ENCODE measurements around the gene ITPKC. TPM values are rescaled to one million over a fixed set of nuclear protein-coding genes. Genes with fewer than 3 reads are reported as not detected.

Gene ITPKC
- polyA plus RNA-seq, 3 donors = 2.7 to 5.7 (median 2.9) TPM

- no peak overlapping the region for H3K9ac ChIP-seq (ENCODE audit: insufficient read depth, low read length, poor library complexity, severe bottlenecking)
- H3K36me3 Mint-ChIP-seq = peaks cover 70 to 83% of the 10 kb centered on the region in 2 donors
- peaks cover 0 to 1% (median 0%) of the 10 kb centered on the region in 3 donors for H3K27me3 Mint-ChIP-seq (ENCODE audit: low read depth in 3 of 3)
- no peaks in the 10 kb centered on the region for H3K79me2 ChIP-seq (ENCODE audit: insufficient read depth, low read length)
- TF ChIP-seq, protein P1, sequence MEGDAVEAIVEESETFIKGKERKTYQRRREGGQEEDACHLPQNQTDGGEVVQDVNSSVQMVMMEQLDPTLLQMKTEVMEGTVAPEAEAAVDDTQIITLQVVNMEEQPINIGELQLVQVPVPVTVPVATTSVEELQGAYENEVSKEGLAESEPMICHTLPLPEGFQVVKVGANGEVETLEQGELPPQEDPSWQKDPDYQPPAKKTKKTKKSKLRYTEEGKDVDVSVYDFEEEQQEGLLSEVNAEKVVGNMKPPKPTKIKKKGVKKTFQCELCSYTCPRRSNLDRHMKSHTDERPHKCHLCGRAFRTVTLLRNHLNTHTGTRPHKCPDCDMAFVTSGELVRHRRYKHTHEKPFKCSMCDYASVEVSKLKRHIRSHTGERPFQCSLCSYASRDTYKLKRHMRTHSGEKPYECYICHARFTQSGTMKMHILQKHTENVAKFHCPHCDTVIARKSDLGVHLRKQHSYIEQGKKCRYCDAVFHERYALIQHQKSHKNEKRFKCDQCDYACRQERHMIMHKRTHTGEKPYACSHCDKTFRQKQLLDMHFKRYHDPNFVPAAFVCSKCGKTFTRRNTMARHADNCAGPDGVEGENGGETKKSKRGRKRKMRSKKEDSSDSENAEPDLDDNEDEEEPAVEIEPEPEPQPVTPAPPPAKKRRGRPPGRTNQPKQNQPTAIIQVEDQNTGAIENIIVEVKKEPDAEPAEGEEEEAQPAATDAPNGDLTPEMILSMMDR (IDR thresholded peaks at IDR 0.05) = no peak
- 96% methylated on average over 20 of the region's 24 CpGs for WGBS (ENCODE audit: insufficient coverage)
- H3K27ac ChIP-seq (ENCODE audit: low read depth in 1 of 2, low read length in 2 of 2) = no peak overlapping the region
- H3K4me1 ChIP-seq (ENCODE audit: control insufficient read depth in 1 of 2, insufficient read depth in 2 of 2, low read length in 2 of 2) = no peaks in the 10 kb centered on the region
- peak overlapping the region in 4 of 7 donors; percentile 43 to 79 (median 62) for H3K27ac Mint-ChIP-seq
- peaks cover 71 to 89% of the 10 kb centered on the region in 2 donors for H3K36me3 ChIP-seq (replicated peaks in 1 of 2; ENCODE audit: control insufficient read depth in 1 of 2, insufficient read depth in 2 of 2, low read length in 2 of 2)
- H3K9me3 ChIP-seq (replicated peaks in 1 of 2; ENCODE audit: control insufficient read depth in 1 of 2, insufficient read depth in 1 of 2, low read length in 2 of 2) = no peaks in the 10 kb centered on the region
- no peak overlapping the region for H3K4me2 ChIP-seq (replicated peaks; ENCODE audit: extremely low read depth, low read length, poor library complexity, severe bottlenecking)
- DNase-seq = no peak
- H3K4me3 ChIP-seq (replicated peaks in 1 of 3; ENCODE audit: low read depth in 2 of 3, low read length in 3 of 3) = no peak overlapping the region
- H3K27me3 ChIP-seq (ENCODE audit: control insufficient read depth in 2 of 2, insufficient read depth in 2 of 2, low read length in 2 of 2) = no peaks in the 10 kb centered on the region
- no peaks in the 10 kb centered on the region for H4K20me1 ChIP-seq (ENCODE audit: insufficient read depth, low read length)
- no peak overlapping the region for H3K4me3 Mint-ChIP-seq
- no peaks in the 10 kb centered on the region for H3K9me3 Mint-ChIP-seq
- H3K4me1 Mint-ChIP-seq = no peaks in the 10 kb centered on the region
- no peak overlapping the region for H2AFZ ChIP-seq (ENCODE audit: insufficient read depth, low read depth, low read length, poor library complexity, severe bottlenecking)
- intact Hi-C loops (cut with micrococcal nuclease) = no loop called here
These were observed 13.7 kb upstream of the ITPKC start for GRCh38 chr19:40703029-40703755.

GRCh38 chr19:40704491-40705361, 12.2 kb upstream of the ITPKC start:
- no peaks in the 10 kb centered on the region for H4K20me1 ChIP-seq (ENCODE audit: insufficient read depth, low read length)
- Mint-ChIP-seq H3K27ac (peak overlapping the region in 1 of 7 donors; percentile 40), H3K27me3 (ENCODE audit: low read depth in 3 of 3) (no peaks in the 10 kb centered on the region), H3K36me3 (peaks cover 81 to 91% of the 10 kb centered on the region in 2 donors), H3K4me1 (no peaks in the 10 kb centered on the region), H3K9me3 (no peaks in the 10 kb centered on the region), H3K4me3 (no peak overlapping the region)
- H3K9ac ChIP-seq (ENCODE audit: insufficient read depth, low read length, poor library complexity, severe bottlenecking) = no peak overlapping the region
- H3K4me1 ChIP-seq (ENCODE audit: control insufficient read depth in 1 of 2, insufficient read depth in 2 of 2, low read length in 2 of 2) = no peaks in the 10 kb centered on the region
- intact Hi-C loops (cut with micrococcal nuclease) = no loop called here
- H3K9me3 ChIP-seq (replicated peaks in 1 of 2; ENCODE audit: control insufficient read depth in 1 of 2, insufficient read depth in 1 of 2, low read length in 2 of 2) = no peaks in the 10 kb centered on the region
- H3K79me2 ChIP-seq (ENCODE audit: insufficient read depth, low read length) = no peaks in the 10 kb centered on the region
- H3K4me3 ChIP-seq (replicated peaks in 1 of 3; ENCODE audit: low read depth in 2 of 3, low read length in 3 of 3) = no peak overlapping the region
- TF ChIP-seq, protein P1 (IDR thresholded peaks at IDR 0.05) = no peak
- peaks cover 84 to 98% of the 10 kb centered on the region in 2 donors for H3K36me3 ChIP-seq (replicated peaks in 1 of 2; ENCODE audit: control insufficient read depth in 1 of 2, insufficient read depth in 2 of 2, low read length in 2 of 2)
- 96% methylated on average over 13 of the region's 18 CpGs for WGBS (ENCODE audit: insufficient coverage)
- H3K27ac ChIP-seq (ENCODE audit: low read depth in 1 of 2, low read length in 2 of 2) = no peak overlapping the region
- no peaks in the 10 kb centered on the region for H3K27me3 ChIP-seq (ENCODE audit: control insufficient read depth in 2 of 2, insufficient read depth in 2 of 2, low read length in 2 of 2)
- DNase-seq = no peak
- H2AFZ ChIP-seq (ENCODE audit: insufficient read depth, low read depth, low read length, poor library complexity, severe bottlenecking) = no peak overlapping the region
- no peak overlapping the region for H3K4me2 ChIP-seq (replicated peaks; ENCODE audit: extremely low read depth, low read length, poor library complexity, severe bottlenecking)
